Activated gamma-delta T cell treated with anti-CD3 and anti-CD28 coated beads, Interleukin-2, amount 50 U/mL, for 16 hours (primary cell): ENCODE measurements around the gene RIMS1.

Source experiments
- DNase-seq: peaks from one replicate; pipeline ENCODE4 v3.0.0-alpha.2; 2020; ENCODE audit warnings: low read depth

The RIMS1 gene, protein sequence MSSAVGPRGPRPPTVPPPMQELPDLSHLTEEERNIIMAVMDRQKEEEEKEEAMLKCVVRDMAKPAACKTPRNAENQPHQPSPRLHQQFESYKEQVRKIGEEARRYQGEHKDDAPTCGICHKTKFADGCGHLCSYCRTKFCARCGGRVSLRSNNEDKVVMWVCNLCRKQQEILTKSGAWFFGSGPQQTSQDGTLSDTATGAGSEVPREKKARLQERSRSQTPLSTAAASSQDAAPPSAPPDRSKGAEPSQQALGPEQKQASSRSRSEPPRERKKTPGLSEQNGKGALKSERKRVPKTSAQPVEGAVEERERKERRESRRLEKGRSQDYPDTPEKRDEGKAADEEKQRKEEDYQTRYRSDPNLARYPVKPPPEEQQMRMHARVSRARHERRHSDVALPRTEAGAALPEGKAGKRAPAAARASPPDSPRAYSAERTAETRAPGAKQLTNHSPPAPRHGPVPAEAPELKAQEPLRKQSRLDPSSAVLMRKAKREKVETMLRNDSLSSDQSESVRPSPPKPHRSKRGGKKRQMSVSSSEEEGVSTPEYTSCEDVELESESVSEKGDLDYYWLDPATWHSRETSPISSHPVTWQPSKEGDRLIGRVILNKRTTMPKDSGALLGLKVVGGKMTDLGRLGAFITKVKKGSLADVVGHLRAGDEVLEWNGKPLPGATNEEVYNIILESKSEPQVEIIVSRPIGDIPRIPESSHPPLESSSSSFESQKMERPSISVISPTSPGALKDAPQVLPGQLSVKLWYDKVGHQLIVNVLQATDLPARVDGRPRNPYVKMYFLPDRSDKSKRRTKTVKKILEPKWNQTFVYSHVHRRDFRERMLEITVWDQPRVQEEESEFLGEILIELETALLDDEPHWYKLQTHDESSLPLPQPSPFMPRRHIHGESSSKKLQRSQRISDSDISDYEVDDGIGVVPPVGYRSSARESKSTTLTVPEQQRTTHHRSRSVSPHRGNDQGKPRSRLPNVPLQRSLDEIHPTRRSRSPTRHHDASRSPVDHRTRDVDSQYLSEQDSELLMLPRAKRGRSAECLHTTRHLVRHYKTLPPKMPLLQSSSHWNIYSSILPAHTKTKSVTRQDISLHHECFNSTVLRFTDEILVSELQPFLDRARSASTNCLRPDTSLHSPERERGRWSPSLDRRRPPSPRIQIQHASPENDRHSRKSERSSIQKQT (N-terminal part only)

DNA sequence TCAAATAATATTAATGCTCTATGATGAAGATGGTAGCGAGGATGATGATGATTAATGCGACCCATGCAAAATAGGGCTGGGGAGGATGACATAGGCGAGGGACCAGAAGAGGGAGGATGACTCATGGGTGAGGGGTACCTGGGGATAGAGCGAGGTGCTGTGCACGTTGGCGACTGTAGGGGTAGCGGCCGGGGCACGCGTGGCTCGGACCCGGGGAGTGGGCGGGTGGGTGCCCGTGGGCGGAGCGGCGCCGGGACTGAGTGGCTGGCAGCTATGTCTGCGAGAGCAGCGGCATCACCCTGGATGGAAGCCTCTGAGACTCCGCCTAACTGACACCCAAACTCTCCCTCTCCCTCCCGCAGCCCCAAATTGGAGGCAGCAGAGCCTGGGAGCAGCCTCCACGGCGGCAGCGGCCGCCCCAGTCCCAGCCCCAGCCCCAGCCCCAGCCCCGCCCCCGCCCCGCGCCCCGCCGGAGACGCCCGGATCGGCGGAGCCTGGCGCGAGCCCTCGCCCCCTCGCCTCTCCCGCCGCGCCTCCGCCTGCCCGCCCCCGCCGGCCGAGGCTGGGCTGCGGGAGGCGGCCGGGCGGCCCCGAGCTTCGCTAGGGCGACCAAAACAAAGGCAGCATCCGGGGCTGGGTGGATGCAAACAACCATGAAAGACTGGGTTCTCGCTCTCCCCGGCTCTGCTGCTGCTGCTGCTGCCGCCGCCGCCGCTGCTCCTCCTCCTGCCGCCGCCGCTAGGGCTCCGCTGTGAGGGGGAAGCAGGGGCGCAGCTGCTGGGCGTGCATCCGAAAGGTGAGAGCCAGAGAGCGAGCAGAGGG, at the start of gene RIMS1:
Gene RIMS1, plus strand, starts transcription at position 367 of the 822 bp plus-strand sequence. CDS start 474 bp downstream, outside the sequence.
- no peak for DNase-seq

DNA sequence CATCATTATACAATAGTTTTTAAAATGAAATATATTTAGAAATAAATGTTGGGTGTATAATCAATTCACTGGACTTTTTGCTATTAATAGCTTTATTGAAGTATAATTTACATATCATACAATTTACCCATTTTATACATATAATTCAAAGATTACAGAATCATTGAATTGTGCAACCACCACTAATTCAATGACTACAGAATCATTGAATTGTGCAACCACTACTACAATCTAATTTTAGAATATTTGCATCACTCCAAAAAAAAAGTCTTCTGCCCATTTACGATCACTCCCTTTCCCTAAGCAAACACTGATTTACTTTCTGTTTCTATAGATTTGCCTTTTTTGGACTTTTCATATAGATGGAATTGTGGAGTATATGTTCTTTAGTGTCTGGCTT, 35.1 kb upstream of the RIMS1 start:
- no peak for DNase-seq

DNA sequence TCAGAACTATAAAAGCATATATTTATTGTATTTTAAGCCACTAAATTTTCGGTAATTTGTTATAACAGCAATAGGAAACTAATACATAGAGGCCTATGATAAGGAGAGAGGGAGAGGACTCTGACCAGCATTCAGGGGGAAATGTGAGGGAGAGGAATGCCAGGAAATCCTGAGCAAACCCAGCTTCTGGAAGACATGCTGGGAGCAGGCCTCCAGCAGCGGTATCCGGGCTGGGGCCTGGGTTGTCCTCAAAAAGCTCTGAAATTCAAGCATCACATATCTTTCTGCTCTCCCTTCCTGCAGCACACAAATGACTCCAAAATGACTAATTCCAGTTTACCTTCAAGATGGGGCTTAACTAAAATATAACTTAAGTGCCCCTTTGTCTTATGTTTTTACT, 33.4 kb upstream of the RIMS1 start:
- no peak for DNase-seq

DNA sequence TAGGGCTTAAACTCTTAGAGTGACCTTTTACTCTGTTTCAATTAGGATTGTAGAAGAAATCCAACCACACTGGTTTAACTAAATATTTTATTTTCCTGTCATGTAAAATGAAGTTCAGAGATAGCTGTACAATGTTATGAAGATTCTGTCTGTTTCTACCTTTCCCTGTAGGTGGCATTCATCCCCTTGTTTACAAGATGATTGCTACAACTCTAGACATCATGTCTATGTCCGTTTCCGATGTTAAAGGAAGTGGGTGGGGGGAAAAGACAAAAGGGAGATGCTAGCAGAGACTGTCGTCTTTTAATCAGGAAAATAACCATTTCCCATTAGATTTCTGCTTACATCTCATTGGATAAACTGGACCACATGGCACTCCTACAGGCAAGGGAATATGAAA, 30.9 kb upstream of the RIMS1 start:
- DNase-seq = no peak

DNA sequence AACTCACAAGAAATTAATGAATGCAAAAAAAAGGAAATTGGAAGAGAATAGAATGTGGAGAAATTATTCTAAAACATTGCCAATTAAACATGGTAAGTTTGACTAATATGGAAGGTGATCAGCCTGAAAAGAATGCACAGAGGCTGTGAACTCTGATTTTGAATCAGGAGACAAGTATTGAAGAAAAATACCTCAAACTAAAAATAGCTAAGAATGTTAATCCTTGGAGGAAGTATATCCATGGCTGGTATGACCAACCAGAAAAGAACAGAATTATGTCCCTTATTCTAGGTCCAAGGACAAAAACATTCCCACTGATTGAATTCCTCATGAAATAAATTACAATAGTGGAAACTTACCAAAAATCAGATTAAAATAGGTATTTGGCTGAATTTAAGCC, 7.3 kb upstream of the RIMS1 start:
- no peak for DNase-seq

DNA sequence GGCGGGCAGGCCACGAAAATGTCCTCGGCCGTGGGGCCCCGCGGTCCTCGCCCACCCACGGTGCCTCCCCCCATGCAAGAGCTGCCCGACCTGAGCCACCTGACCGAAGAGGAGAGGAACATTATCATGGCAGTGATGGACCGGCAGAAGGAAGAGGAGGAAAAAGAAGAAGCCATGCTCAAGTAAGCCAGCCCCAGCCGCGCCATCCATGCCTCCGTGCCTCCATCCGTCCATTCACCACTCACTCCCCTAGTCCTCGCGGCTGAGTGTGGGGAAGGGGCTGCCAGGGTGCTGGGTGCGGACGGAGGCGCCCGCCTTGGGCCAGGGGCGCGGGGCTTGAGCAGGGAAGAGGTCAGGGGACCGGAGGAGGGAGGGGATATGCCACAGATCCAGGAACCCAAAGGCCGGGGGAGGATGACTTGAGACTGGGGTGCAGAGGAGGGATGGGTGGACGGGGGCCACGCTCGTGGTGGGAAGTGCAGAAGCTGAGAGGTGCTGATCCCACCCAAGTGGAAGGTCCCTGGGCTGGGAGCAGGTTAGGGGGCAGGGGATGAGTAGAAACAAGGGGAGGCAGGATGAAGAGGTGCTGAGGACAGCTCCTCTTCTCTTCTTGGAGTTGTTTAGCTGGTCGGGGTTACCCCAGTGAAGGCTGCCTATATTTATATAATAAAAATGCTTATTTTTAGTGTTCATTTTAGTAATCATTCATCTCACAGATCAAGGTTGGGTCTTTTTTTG, 825 bp downstream of the RIMS1 start:
- DNase-seq = no peak

DNA sequence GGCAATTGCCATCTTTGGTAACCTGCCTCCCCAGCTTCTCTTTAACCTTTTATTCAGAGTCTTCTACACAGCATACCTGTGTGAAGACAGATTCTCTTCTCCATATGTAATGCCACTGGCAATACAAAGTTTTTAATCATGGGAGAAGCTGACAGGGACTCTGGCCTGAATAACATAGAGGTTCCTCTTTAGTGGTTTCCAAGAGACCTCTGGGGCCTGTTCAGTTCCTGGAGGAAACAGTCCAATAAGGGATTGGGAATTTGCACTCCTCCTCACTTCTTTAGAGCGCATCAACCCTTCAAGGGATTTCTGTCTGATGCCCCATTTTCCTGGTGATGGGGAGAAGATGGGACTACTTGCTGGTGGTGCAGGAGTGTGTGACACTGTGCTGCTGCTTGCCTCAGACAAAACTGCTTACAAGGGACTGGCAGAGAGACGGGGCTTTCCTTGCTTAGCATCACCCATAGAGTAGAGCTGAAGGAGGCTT, 1.4 kb downstream of the RIMS1 start:
- no peak for DNase-seq

DNA sequence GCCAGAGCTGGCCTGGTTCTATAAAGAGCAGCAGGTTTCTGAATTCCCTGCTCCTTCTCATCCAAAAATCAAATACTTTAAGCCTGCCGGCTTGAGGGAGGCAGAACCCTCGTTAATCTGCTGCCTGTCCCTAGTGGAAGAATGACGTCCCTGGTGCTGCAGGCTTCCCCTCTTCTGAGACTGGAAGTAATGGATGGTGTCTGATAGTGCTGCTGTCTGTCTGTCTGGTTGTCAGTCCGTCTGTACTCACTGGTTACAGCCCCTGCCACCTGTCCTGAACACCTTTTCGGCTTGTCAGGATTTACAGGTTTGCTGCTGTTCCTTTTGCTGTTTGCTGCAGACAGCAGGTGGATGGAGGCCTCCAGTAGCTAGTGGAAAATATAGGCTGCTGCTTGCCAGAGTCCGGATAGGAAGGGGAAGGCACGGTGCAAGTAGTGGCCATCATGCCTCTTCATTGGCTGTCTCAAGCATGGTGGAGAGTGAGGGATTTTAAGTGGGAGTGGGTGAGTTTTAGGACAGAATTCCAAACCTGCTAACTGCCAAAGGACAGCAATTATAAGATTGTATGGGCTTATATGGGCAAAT, 2.5 kb downstream of the RIMS1 start:
- no peak for DNase-seq

DNA sequence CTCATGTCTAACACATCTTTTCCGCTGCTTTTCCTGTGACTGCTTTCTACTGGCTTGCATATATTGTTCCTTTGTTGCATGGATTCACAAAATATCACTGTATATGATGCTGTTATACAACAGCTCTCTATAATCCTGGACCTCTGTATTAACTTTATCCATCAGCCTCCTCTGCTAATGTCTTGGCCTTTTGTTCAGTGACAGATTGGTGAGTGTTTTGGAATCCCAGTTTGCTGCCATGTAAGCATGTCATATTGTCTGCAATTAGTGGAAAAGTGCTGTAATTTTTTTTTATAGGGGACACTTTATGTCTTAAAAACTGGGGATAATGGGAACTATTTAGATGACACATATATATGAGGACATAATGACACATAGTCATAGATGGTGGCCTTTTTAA, 3.0 kb downstream of the RIMS1 start:
- no peak for DNase-seq

DNA sequence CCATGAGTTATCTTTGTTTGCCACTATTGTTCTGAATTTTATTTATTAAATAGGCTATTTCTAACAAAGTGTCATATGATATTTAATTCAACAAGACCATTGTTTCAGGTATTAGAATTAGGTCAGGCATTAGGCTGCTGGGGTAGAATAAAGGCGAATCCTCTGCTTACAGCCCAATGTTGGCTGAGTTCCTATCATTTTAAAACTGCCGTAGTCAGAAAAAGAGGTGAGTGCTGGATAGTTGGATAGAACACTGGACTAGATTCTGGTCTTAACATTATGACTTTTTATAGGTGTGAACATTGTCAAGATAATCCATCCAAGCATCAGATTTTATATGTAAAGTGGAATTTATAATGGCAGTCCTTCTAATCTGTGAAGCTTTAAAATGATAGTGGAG, 6.3 kb downstream of the RIMS1 start:
- no peak for DNase-seq

DNA sequence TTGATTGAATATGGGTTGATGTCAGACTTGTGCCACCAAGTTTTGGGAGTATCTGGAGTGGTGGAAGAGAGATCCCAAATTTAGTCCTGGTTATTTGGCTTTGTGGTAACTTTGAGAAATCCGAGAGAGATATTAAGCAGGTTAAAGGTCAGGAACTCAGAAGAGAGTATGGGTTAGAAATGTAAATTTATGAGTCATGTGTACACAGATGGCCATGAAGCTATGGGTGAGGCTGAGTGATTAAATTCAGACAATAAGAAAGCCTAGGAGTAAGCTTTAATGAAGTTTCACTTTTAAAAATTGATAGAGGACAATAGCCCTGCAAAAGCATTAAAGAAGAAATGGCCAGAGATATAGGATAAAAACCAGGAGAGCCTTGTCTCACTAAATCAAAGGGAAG, 14.3 kb downstream of the RIMS1 start:
- no peak for DNase-seq

DNA sequence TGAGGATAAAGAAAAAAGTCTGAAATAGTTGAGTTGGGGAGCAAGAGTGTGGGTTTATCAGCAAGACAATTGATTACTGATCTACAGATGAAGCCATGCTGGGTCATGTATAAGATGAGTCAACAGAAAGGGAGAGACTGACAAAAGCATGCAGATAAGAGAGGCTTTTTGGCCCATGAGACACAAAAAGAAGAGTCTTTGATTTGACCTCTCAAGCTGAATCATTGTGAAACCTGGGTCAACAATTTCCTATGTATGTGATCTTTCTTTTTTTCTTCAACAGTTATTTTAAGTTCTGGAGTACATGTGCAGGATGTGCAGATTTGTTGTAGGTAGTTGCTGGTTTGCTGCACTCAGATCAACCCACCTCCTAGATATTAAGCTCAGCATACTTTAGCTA, 15.9 kb downstream of the RIMS1 start:
- no peak for DNase-seq

DNA sequence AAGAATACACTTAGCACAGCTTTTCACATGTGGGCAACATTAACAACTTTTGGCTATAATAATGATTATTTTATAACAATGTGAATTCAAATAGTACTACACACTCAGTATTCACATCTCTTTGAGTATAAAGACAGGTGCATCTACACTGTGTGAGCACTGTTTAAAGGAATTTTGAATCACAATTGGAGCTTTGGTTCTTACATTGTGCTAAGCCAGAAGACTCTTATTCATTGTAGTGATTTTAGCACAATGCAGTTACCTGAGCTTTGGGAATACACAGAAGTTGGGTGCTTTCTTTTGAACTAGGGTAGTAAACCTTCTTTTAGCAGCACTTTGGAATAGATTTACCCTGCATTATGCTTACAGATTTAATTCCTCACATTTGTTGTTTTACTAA, 20.5 kb downstream of the RIMS1 start:
- no peak for DNase-seq

DNA sequence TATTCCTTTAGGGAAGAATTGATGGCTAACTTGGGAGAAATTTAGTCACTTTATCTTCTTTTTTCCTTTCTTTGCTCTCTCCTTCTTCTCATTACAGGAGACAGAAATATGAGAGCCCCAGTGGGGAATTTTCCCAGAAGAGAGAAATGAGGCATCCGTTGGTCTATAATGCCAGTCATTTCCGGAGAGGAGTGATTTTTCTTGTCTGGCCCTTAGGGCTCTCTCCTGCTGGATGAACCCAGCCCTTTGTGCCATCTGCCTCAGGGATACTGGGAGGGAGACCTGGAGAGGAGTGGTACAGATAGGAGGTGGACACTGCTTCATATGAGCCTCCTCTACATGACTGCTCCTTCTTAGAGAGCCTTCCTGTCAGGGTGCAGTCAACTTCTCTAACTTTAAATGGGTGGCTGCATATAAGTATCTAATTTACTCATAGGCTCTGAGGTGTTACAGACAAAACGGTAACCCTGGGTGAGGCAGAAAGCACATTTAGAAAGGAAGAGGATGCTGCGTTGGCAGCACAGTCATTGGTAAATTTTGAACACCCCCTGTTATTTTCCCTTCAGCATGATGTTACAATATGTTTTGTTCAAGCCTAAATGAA, 21.9 kb downstream of the RIMS1 start:
- no peak for DNase-seq

DNA sequence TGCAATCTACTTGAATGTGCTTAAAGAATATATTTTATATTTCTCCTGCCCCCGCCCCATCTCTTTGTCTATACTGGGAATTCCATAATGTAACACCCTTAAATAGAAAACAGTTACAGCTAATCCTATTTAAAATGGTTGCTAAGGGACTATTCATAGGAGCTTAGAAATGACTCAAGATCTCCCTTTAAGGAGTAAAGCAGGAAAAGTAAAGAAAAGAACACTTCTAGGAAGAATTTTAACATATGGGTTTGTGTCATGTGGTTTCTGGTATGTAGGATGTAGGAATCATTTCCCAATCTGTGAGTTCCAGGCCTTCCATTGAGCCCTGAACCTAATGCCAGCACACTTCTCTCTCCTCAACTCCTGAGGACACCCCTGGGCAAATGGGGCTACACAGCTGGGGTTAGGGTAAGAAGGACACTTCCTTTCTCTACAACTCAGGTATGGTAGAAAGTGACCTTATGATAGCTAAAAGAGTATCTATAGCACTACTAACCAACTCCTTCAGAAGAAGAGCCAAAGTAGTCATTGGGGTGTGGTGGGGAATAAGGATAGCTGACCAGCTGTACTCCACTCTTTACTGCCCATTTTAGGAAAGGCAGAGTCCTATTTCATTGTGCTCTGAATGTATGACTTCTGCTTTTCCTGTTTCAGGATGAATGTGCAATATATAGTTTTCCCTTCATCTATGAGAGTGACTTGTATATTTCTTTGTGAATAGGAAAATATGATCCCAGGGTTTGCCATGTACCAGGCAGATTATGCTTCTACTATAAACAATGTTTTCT, 27.3 kb downstream of the RIMS1 start:
- DNase-seq = no peak

DNA sequence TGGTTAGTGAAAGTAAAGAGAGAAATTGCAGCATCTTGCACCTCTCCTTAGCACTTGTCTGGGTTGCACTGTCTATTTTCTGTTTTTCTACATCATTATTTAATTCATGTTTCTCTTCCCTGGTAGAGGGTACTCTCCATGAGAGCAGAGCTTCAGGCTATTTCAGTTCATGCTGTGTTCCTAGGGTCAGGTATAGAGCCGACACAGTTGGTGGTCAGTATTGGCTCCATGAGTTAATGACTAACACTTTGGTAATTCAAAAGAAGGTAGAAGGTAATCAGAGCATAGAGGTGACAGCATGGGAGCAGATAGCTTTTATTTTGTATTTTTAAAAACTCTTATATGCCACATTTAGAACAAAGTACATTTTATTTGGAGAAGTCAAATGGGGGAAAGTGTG, 42.7 kb downstream of the RIMS1 start:
- no peak for DNase-seq

DNA sequence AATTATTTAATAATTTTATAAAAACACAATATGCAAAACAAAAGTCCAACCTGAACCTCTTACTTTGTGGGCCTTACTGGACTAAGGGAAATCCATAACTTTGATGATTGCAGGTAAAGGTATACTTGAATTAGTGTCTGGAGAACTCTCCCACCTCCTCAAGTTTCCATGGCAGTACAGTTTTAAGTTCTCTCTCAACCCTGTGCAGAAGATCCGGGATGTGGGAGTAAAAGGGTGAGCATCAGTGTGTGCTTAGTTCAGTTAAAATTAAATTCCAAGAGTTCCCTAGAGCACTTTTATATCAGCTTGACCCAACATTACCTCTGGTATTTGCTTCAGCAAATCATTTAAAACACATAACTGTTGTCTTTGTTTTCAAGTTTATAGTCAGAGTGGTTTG, 47.5 kb downstream of the RIMS1 start:
- DNase-seq = no peak

DNA sequence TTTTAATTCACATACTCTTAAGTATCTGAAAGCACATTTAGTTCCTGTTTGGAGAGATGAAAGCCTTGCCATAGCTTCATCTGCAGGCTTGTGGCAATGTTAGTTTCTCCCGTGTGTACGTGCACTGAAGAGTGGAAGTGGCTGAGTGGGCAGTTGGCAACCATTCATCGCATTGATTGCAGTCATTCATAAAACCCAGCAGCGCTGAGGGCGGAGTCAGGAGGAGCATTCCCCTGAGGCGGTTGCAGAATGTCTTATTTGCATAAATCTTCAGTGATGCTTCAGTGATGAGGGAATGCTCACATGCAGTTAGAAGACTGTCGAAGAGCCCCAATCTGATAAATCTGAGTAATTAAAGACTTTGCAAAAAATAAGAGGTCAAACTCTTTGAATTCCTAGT, 79.1 kb downstream of the RIMS1 start:
- no peak for DNase-seq

DNA sequence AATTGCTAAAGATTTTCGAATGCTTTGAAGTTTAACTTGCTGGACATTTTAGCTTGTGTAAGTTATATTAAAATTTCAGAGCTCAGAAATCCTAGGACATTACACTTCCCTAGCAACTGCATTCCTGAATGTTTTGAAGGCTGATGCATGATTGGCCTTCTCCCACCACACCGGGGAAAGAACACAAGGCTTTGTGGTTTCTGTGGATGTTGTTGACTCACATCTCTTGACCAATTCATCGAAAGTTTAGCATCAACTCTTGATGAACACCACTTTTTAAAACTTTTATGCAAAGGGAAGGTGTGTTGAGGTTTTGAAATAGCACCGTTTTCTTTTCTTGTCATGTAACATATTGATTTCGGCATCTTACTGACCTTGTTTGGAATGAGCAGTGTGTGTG, 81.1 kb downstream of the RIMS1 start:
- DNase-seq = no peak
